ENCODE measurements around the gene NFIB. TPM values are rescaled to one million over a fixed set of nuclear protein-coding genes. Genes with fewer than 3 reads are reported as not detected.
A peak's percentile ranks its signal among the peaks of the same experiment; 100 is the strongest.

NFIB gene
- polyA plus RNA-seq, 1 donor = 26.8 TPM

DNA sequence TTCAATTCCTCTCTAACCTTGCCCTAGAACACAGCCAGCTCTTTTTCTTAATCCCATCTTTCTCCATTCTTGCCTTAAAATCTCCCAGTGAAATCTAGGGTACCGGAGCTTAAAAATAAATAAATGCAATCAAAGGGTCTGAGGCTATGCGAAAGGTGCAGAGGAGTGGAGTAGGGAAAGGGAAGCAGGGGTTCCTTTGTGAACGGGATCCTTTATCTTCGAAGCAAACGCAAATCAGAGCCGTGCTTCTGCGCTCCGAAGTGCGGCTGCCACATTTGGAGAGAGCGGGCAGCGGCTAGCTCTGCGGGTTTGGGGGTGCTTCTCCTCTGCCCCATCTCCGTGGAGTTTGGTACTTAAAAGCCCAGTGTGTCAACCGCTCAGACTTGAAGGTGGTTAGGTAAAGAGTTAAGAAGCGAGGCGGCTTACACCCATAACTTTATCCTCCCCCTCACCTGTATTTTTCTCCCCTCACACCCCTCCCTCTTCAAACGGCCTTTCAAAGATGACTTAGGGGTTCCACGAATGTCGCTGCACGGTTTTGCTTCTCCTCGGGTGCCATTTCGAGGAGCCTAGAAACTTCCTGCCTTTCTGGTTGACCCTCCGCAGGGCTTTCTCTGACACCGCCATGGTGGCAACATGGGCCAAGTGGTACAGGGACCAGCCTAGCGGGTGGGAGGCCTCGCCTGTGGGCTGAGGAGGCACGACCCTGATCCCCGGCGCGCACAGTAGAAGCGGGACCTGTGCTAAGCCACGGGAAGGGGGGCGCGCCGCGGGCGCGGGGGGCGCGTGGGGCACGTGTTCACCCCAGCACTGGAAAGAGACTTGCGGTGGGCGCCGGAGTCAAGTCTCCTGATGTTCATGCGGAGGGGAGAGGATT lies 31.7 kb upstream of the NFIB start:
- no peak for DNase-seq

DNA sequence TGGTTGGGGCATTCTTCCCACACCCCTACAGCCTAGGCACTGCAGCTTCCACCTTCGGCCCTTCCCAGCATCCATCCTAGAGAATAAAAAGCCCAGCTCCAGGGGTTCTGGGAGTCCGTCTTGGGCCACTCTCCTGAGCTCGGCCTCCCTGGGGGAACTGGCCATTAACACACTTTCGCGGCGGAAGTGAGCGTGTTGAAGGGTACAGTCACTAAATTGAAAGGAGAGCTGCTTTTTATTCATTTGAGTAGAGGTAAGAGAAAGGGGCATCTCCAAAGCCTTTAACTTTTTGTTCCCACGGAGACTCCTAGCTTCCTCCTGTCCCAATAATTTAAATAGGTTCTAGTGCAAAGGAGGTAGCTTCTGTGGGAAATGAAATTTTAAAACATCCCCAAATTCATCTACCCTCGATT lies 31.0 kb upstream of the NFIB start:
- no peak for DNase-seq

DNA sequence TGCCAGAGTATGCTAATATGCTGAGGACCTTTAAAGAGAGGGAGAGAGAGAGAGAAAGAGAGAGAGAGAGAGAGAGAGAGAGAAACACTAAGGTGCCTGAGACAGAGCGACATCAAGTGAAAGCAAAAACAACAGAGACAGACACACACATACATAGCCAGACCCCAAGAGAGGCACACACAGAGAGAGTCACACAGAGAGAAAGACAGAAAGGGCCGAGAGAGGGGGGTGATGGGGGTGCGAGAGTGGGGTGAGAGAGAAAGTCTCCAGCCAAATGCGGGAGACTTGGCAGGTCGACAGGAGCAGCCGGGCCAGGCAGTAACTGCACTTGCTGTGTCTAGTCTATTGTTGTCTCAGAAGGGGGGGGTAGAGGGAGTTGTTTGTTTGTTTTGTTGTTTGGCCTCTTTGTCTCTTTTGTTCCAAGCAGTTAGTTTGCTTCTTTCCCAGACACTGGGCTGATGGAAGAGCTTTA lies 30.1 kb upstream of the NFIB start:
- no peak for DNase-seq

DNA sequence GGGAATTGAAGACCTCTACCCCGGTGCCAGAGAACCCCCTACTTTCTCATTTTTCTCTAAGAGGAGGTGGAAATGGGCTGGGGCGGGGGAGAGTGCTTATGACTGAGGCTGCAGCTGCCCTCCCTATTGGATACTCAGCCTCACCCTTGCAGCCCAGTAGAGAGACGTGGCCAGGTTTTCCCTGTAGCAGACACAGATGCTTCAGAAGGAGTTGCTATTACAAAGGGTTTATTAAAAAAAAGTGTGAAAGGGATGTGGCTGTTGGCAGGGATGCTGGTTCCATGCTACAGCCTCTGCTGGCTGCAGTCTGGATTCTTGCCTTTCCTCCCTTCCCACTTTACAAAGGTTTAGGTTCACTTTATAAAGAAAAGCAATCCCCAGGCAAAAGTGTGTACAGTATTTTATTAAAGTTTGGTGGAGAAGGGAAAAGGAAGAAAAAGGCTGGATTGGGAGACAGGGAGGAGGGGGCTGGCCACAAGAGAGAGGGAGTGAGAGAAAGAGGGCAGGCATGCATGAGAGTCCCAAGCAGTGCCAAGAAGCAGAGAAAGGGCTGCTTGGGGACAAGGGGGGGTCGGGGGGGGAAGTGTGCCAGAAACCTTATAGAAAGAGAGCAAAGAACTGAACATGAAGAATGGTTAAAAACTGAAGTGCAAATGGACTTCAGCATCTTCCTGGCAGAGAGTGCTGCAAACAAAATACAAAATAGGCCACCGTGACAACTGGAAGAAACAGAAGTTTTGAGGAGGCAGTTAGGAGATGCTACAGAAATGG lies 29.5 kb upstream of the NFIB start:
- DNase-seq = no peak

DNA sequence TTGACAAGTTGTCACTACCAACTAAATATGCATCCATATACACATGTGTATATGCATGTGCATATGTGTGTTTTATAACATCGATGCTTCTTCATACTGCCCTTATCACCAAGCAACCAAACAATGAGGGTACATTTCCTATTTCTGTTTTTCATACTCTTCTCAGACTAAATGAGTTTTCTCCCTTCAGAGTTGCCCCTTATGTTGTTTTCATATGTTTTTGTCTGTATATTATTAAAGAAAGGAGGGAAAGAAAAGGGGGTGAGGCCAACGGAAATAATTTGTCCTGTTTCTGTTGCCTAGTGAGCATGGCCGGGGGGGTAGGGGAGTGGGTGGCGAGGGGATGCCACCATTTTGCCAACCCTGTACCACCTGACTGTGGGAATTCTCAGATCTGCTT lies 28.8 kb upstream of the NFIB start:
- no peak for DNase-seq

DNA sequence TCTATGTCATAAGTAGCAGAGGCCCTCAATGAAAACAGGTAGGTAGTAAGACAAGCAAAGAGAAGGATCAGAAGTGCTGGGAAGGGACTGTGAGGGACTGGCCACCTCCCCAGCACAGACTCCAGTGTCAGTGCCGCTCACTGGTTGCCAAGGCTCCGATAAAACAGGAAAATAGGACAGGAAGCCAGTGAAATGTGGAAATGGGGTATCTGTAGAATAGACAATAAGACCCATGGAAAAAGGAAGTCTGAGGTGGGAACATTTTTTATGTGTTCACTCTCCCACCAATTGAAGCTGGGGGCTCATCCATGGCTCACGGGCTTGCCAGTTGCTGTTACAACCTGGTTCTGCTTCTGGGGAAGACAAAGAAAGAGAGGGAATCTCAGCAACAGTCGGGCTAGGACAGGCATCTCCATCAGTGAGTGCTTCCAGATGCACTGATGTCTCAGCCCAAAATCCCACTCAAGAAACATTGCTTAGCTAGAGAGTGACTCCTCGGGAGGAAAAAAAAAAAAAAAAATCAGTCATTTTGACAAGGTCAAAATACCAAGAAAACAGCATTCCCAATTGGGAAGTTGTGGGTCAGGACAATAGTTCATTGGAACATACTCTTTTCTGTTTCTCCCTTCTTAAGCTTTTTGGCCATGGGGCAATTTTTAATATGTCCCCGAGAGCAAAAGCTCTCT lies 27.6 kb upstream of the NFIB start:
- no peak for DNase-seq

DNA sequence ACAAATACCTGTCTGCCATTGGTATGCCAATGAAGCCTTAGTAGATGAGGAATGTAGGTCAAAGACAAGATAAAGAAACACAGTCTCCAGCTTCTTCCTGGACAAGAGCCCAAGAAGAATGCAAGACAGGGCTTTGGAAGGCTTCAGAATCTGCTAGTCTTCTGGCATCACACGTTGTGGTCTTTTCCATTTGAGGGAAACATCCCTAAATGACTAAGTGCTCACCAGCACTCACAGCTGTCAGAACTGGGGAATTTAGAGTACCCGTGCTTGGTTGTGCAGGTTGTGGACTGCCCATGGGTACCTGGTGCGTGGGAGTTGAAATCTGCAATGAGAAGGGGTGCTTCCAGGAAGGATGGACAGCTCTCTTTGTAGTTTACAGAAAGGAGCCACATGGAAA lies 27.1 kb upstream of the NFIB start:
- DNase-seq = no peak

DNA sequence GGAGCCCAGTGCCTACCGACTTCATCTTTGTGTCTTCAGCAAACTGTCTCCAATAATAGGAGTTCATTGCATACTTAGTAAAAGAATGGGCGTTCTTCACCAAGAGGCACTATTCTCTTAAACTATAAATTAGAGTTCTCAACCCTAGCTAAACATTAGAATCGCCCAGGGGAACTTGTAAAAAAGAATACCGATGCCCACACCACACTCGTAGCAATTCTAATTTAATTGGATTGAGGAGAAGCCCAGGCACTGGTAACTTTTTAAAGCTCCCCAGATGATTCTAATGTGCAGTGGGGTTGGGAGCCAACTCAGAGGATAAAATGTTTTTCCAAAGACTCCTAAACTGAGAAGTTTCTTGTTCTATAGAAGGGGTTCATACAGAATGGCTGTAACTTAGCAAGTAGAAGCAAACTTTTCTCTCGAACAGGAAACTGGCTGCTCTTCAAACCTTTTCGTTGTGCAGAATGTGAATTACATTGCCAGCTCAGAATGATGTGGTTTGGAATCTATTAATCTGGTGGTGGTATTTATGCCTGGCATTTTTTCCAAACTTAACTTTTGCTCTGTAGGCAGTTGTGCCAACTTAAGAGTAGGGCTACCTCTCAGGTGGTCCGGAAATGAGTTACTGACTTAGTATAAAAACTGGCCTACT lies 26.4 kb upstream of the NFIB start:
- DNase-seq = no peak

DNA sequence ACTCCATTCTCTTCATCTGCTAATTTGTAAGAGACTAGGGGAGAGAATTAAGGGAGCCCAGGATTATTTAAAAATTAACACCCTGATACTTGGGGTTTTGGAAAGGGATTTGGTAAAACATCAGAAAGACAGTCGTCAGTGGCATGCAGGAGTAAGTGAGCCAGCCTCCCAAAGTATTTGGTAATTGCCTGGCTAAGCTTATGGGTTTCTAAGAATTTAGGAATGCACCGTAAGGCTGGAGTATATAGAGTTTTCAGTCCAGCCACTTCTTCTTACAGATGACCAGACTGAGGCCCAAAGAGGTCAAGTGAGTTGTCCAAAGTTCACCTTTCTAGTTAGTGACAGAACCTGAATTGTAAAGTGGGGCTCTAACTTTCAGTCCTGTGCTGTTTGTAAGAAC lies 25.8 kb upstream of the NFIB start:
- no peak for DNase-seq

DNA sequence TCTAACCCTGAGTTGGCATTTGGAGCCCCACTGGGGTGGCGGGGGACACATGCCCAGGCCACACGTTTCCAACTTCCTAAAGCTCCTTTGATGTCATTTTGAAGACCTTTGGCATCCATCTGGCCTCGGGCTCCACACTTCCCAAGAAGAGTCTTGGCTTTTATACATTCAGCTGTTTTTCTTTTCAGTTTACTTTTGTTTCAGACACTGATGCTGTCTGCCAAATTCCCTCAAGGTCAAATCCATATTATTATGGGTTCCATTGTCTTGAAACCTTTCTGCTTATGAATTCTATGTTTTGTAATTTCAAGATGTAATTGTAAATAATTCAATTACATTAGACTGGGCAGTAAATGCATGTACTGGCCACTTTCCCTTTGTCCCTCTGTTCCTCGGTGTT lies 23.7 kb upstream of the NFIB start:
- no peak for DNase-seq

DNA sequence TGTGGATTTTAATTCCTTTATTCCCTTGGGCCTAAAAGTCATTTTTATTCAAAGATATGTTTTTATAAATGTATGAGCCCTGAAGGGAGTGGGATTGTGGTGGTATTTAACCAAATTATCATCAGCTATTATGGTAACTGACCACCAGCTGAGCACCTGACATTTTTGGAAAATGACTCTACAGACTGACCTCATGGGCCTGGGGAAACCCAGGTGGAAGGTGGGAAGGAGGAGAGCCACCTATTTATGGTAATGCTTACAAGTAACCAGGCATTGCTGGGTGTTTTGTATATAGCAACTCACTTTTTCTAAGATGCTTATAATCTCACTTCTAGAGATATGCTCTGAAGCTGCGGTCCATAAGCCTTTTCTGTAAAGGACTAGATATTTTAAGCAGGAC lies 22.3 kb upstream of the NFIB start:
- no peak for DNase-seq

DNA sequence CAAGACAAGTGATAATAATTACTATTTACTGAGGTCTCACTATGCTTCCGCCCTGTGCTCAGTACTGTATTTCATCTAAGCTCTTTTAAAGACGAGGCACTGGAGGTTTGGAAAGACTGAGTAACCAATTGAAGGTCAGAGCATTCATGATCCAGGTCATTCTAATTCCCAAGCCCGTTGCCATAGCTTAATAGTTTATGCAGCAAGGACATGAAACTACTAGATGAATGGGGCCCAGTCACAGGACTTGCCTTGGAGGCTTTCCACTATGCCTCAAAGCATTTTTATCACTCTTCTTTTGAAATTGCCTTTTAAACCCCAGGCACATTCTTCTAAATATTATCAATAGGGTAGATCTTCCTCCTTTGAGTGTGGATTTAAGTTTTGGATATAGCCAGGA lies 17.2 kb upstream of the NFIB start:
- no peak for DNase-seq

DNA sequence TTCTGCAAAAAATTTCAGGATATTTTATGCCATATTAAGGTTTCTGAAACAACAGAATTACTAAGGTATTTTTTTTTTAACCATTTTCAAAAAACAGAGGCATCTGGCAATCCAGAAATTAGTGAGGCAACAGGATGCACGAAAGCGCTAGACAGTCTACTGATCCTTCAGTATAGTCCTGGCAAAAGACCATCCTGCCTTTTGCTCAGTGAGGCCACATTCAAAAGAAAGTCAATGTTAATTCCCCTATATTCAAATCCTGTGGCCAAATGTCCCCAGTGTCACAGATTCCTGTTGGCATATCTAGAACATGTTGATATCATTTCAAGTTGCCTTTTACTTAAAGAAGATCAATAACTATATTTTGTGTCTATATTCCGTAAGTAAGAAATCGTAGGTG lies 13.1 kb upstream of the NFIB start:
- DNase-seq = no peak

DNA sequence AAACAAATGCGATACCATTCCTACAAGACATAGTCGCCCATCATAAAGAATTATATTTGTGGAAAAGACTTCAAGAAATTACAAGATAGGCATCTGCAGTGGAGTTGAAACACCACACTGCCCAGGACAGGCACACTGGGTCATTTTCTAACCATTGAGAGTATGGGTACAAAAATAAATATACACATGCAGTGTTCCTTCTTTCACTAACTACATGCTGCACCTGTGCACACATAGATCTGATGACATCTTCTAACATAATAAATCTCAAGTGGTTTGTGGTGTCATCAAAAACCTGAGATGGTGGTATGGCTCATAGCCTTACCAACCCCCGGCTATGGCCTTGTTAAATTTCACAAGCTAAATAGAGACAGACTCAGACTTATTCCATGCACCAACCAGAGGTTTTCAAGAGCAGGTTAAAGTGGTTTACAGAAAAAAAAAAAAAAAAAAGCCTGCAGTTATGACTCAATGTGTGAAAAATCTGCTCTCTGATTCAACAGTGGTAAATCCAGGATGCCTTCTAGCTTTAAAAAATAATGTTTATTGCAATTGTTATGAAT lies 12.4 kb upstream of the NFIB start:
- no peak for DNase-seq

DNA sequence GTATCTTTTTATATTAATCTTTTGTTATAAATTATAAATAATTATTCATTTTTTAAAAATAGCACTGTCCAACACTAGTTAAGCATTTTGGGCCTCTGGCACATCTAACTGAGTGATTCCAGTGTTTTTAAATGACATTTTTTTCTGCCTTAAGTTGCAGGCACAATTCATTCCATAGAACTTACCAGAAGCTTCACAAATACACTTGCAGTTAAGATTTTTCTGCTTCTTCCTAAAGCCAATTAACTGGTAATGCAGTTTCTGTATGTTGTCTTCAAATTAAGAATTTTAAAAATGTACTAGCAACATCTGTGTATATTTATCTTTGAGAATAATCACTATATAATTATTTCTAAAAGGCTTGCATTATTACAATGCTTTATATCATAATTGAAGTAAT lies 11.2 kb upstream of the NFIB start:
- no peak for DNase-seq

DNA sequence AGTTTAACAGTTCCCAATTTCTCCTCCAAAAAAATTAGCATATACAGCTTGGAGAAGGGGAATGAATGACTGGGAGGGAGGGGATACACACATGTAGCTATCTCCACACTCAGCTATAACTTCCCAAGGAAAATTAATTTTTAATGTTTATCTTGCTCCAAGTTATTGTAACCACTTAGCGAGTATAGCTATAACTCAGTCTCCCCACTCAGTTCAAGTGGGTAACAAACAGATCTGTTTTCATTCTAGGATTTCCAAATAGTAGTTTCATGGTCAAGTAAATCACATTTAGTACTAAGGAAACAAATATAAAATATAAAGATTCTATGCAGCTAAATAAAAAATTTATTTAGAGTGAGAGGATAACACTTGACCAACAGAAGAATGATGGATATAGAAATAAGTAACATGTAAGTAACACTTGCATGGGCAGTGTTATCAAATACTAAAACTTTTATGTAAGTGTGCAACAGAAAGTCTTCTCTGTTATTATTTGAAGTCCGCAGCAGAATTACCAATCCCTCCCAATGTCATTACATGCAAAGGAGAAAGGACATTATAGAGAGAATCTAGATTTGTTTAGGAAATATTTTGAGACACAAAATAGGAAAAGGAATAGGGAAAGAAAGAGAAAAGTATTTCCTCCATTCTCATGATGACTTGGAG lies 10.2 kb upstream of the NFIB start:
- DNase-seq = no peak

DNA sequence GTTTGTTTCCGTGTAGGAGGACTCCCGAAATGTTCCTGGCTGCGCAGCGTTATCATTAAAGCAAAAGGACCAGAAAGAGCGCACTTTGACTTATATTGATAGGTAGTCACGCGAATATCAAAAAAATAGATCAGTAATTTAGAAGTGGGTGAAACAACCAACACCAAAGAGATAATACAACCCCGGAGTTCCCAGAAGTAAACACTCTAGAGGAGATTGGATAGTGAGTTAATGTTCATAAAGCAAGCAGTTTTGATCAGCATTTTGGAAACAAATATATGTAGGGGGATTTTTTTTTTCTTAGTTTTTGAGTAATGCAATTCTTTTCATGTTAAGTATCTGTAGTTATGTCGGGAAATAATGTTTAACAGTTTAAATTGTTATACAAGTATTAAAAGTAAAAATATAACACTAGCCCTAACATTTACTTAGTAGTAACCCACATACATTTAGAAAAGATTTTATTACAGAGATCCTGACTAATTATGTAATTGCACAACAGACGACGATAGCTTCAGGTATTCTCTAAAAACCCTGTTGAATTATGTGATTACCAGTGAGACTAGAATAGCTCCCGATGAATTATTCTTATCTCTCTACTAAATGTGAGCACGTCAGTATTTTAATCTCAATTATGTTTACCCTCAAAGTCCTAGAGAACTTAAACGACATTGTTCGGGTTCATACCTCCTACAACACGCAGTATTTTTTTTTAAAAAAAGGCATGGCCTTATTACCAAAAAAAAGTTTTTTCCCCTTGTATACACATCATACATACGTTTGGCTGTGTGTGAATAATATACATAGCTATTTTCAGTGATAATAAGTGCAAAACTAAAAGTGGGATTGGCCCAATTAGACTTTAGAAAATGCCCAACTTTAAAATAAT lies 9.4 kb upstream of the NFIB start:
- no peak for DNase-seq

DNA sequence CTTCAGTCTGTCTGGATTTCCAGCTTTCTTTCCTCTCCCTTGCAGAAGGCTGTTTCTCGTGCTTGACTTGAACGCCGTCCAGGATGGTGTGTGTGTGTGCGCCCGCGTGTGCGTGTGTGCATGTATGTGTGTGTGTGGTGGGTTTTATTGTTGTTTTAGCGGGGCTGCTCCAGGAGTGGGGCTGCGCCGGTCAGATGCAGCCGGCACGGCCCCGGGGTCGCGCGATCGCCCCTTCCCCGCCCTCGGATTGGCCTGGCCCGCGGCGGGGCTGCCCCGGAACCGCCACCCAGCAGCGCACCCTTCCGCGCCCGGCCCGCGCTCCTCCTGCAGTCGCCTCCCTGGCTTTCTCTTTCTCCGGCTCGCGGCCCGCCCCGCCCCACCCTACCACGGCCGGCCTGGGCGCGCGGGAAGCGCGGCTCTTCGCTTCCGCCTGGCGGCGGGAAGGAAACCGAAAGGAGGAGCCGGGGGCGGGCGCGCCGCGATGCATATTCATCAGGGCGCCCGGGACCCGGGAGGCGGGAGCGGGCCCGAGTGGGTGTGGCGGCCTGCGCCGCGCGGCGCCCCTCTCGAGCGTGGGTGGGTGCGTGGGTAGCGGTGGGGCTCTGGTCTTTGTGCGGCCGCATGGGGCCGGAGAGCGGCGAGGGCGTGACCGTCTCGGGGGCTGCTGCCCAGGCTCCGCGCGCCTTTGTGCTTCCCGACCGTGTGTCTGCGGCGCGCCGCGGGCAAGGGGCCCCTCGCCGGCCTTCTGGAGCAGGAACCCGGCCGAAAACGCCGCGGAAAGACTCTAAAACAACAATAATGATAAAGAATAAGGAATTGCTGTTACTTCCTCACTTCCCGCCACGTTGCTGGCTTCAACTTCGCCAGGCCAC lies 8.5 kb upstream of the NFIB start:
- DNase-seq = peak; percentile 89

DNA sequence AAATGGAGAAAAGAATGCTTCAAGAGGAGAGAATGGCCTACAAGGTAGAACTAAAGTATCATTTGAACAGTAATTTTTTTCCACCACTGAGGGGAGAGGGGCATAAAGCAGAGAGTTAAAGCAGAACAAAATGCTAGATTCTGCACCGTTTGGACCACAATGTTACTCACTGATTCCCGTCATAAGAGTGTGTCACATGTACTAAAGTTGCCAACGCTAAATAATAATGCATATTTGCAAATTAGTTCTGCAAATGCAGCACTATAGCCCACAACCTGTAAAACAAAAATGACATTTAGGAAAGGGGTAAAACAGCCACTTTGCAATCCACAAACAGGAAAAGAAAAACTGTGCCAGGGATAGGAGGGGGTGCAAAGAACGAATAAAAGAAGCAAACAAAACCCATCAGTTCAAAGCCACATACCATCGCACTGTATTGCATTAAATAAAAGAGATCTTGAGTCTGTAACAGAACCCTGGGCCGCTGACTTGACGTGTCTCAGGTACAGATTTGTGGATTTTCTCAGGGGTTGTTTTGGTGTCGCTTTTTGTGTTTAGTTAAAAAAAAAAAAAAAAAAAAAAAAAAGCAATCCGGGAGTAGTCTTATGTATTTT lies 7.7 kb upstream of the NFIB start:
- no peak for DNase-seq
